Endothelial cell of umbilical vein (primary cell): Measurements from ENCODE around the gene GTF2H1. TPM values are rescaled to one million over a fixed set of nuclear protein-coding genes. Genes with fewer than 3 reads are reported as not detected.

Experiments
- BruUV-seq: library from RNA; stranded (reverse); fragments of 400-500 nt; replicated peaks from 2 replicates; lab custom pipeline; 2021; lab: Mats Ljungman, UMichigan
- CTCF ChIA-PET: fragments of 300-600, 350-600 bp; sonication (Branson Sonifier 250); formaldehyde crosslinking; loops from one replicate; lab custom pipeline; 2021; ENCODE audit warnings: antibody characterized with exemption, inconsistent platforms; lab: Charles Lee
- POLR2A ChIA-PET: fragments of 300-600, 350-600 bp; sonication (Branson Sonifier 250); formaldehyde crosslinking; loops from one replicate; lab custom pipeline; 2021; ENCODE audit warnings: antibody characterized with exemption, inconsistent platforms; lab: Charles Lee
- DNase-seq: peaks from one replicate; pipeline ENCODE4 v3.0.0-alpha.2; 2011; ENCODE audit warnings: low read depth, low spot score
- FAIRE-seq: peaks from 2 replicates; lab custom pipeline; 2011; peaks lifted over from hg19 to GRCh38; lab: Jason Lieb, UNC
- H2AFZ ChIP-seq: 2 replicates; pipeline ENCODE4 v1.6.0; 2012; ENCODE audit warnings: low read depth, low read length, control low read depth, inconsistent platforms
- H3K27ac ChIP-seq: 2 replicates; pipeline ENCODE4 v1.5.1; 2011; ENCODE audit warnings: low read depth, mild to moderate bottlenecking, control low read depth, low read length, moderate library complexity; ENCODE audit not compliant: insufficient read depth
- H3K27me3 ChIP-seq, 2 experiments: 2 replicates each; pipeline versions ENCODE4 v1.6.0 to v1.6.1; 2011; ENCODE audit warnings: low read length in 2 of 2, mixed read lengths in 1 of 2; ENCODE audit not compliant: control insufficient read depth in 2 of 2, insufficient read depth in 2 of 2
- H3K36me3 ChIP-seq, 2 experiments: 2 replicates in 1 of 2; 3 replicates in 1 of 2; pipeline ENCODE4 v1.5.1; 2011; ENCODE audit warnings: low read length in 2 of 2, mild to moderate bottlenecking in 1 of 2, moderate library complexity in 1 of 2; ENCODE audit not compliant: control insufficient read depth in 2 of 2, insufficient read depth in 2 of 2; ENCODE audit errors: extremely low read depth in 1 of 2
- H3K4me1 ChIP-seq: 3 replicates; pipeline ENCODE4 v1.5.1; 2011; ENCODE audit warnings: mild to moderate bottlenecking, low read length; ENCODE audit not compliant: control insufficient read depth, insufficient read depth; ENCODE audit errors: extremely low read depth
- H3K4me2 ChIP-seq: 2 replicates; pipeline ENCODE4 v1.6.1; 2011; ENCODE audit warnings: low read length, control low read depth, mixed read lengths; ENCODE audit not compliant: insufficient read depth
- H3K4me3 ChIP-seq, 3 experiments: fragments of 200-600 bp in 1 of 3; sonication (generic), shearing (Covaris generic) in 1 of 3; replicated peaks in 1 of 3; 2 replicates each; pipeline ENCODE4 v1.5.1; 2011 to 2016; ENCODE audit warnings: control low read depth in 3 of 3, low read length in 3 of 3, mild to moderate bottlenecking in 2 of 3, inconsistent platforms in 1 of 3, low read depth in 1 of 3, moderate library complexity in 1 of 3; ENCODE audit not compliant: insufficient read depth in 1 of 3
- H3K79me2 ChIP-seq: 2 replicates; pipeline ENCODE4 v1.6.0; 2012; ENCODE audit warnings: low read length, inconsistent platforms; ENCODE audit not compliant: control insufficient read depth, insufficient read depth
- H3K9ac ChIP-seq: replicated peaks from 2 replicates; pipeline ENCODE3; 2011; ENCODE audit warnings: low read length, control low read depth; ENCODE audit not compliant: insufficient read depth; ENCODE audit errors: extremely low read depth
- H3K9me1 ChIP-seq: replicated peaks from 3 replicates; pipeline ENCODE4 v1.6.0; 2011; ENCODE audit warnings: mild to moderate bottlenecking, low read length; ENCODE audit not compliant: control insufficient read depth, insufficient read depth; ENCODE audit errors: extremely low read depth
- H3K9me3 ChIP-seq: replicated peaks from 2 replicates; pipeline ENCODE4 v1.5.1; 2012; ENCODE audit warnings: low read length, inconsistent platforms; ENCODE audit not compliant: control insufficient read depth, insufficient read depth
- H4K20me1 ChIP-seq: replicated peaks from 2 replicates; pipeline ENCODE3; 2011; ENCODE audit warnings: mild to moderate bottlenecking, low read length; ENCODE audit not compliant: control insufficient read depth, insufficient read depth; ENCODE audit errors: extremely low read depth
- EZH2 ChIP-seq: IDR thresholded peaks from 2 replicates; pipeline ENCODE4 v1.6.1; 2012; ENCODE audit warnings: borderline replicate concordance, low read depth, mild to moderate bottlenecking, moderate library complexity, low read length, inconsistent platforms; ENCODE audit not compliant: severe bottlenecking
- FOS ChIP-seq: IDR thresholded peaks from 2 replicates; pipeline ENCODE4 v1.6.1; 2011; ENCODE audit warnings: mild to moderate bottlenecking, low read length, moderate library complexity, borderline replicate concordance; ENCODE audit not compliant: insufficient read depth
- GATA2 ChIP-seq: IDR thresholded peaks from 2 replicates; pipeline ENCODE4 v1.7.0; 2011; ENCODE audit warnings: low read depth, mild to moderate bottlenecking, moderate library complexity, mixed read lengths, low read length; ENCODE audit not compliant: insufficient read length, insufficient read depth
- JUN ChIP-seq: IDR thresholded peaks from 2 replicates; pipeline ENCODE4 v1.6.1; 2011; ENCODE audit warnings: borderline replicate concordance, low read depth; ENCODE audit not compliant: insufficient read length, insufficient read depth
- MYC ChIP-seq: IDR thresholded peaks from one replicate; pipeline ENCODE4 v1.6.1; 2011; ENCODE audit warnings: mild to moderate bottlenecking, low read depth, low read length
- POLR2A ChIP-seq: IDR thresholded peaks from 2 replicates; pipeline ENCODE4 v1.6.1; 2012; ENCODE audit warnings: low read depth, mild to moderate bottlenecking, control low read depth, low read length
- POLR2AphosphoS5 ChIP-seq: IDR thresholded peaks from 2 replicates; pipeline ENCODE4 v1.6.1; 2012; ENCODE audit warnings: low read depth, mild to moderate bottlenecking, control low read depth, low read length, moderate library complexity; ENCODE audit not compliant: insufficient read depth
- dilution Hi-C: fragments of 300-500 bp; cut with MboI; formaldehyde crosslinking; loops from one replicate; pipeline ENCODE4 v1.15.0; 2019; ENCODE audit warnings: low sequenced_read_pairs; ENCODE audit not compliant: extremely low pct_ligation_motif_present
- intact Hi-C: fragments of 100-400 bp; cut with micrococcal nuclease; formaldehyde crosslinking; loops from one replicate; pipeline ENCODE4 v1.10.0; 2022
- polyA plus RNA-seq, 4 experiments: library from polyadenylated mRNA; depleted of rRNA in 3 of 4; stranded (reverse) in 3 of 4; unstranded in 1 of 4; fragments of >200 nt; gene quantifications; 2 replicates each; pipeline versions ENCODE4 v1.2.1 to v1.2.3, GENCODE V29; 2011 to 2012; ENCODE audit warnings: missing spikeins in 1 of 4
- total RNA-seq: library from RNA; stranded (reverse); gene quantifications from 2 replicates; pipeline ENCODE4 v1.2.3, GENCODE V29; 2021
- TF ChIP-seq, protein P1 (sequence below), 2 donors: IDR thresholded peaks; 1 replicate in 1 of 2; 2 replicates in 1 of 2; pipeline ENCODE4 v1.5.1; 2011; ENCODE audit warnings: low read length in 2 of 2, mild to moderate bottlenecking in 2 of 2, moderate library complexity in 2 of 2, control low read depth in 1 of 2, inconsistent platforms in 1 of 2, low read depth in 1 of 2; ENCODE audit not compliant: insufficient read depth in 1 of 2; ENCODE audit errors: extremely low read depth in 1 of 2
- TF ChIP-seq, protein P2 (sequence below): IDR thresholded peaks from 2 replicates; pipeline ENCODE4 v1.6.1; 2011; ENCODE audit not compliant: insufficient read depth, insufficient read length

The GTF2H1 gene
- total and polyA plus RNA-seq, 2 donors (not counting 3 experiments of a cell fraction or from before 2014, with no cell fraction given): 15.7 to 47.7 TPM

DNA sequence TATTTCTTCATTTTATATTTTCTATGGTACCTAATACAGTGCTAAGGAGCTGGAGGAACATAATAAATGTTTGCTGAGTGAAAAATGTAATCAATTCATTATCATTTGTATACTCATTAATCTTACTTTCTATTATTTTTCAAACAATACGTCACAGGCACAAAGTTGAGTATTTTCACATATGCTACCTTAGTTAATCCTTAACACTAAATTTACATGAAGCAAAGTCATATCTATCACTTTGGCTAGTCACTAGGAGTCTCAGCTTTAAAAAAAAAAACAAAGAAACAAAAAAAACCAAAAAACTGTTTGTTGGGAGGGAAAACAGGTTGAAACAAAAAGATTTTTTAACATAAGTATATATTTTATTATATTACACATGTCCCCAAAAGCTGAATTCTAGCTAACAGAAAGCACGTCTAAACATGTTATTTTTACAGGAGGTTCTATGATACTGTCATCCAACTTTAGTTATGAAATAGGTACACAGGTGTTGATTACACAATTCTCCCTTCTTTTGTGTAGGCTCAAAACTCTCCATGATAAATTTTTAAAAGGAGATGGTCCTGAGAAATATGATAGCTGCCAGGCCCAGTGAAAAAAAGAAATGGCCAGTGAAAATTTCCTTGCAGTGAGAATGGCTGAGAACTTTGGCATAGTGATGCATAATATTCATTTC, 14.8 kb upstream of the GTF2H1 start:
- H3K9me3 ChIP-seq: no peaks in the 10 kb centered on the region
- H3K36me3 ChIP-seq: peaks cover 0 to 7% of the 10 kb centered on the region in 2 experiments
- BruUV-seq: no TSS peak
- H3K4me3 ChIP-seq: no peak overlapping the region
- H3K27me3 ChIP-seq: no peaks in the 10 kb centered on the region
- H3K4me1 ChIP-seq: no peaks in the 10 kb centered on the region
- dilution Hi-C loops: no loop called here
- CTCF ChIA-PET: interaction anchor here (0.8 to 1.8 kb wide), 2 partner anchors 13 to 64 kb away, joined by 3 to 7 read pairs; no protein-coding TSS in a partner anchor
- POLR2A ChIA-PET: no interaction called here
- H3K79me2 ChIP-seq: peaks cover 1% of the 10 kb centered on the region
- no peaks in the 10 kb centered on the region for H4K20me1 ChIP-seq
- intact Hi-C loops: no loop called here
- H2AFZ ChIP-seq: no peak overlapping the region
- H3K9ac ChIP-seq: no peak overlapping the region
- no peak for FAIRE-seq
- H3K9me1 ChIP-seq: no peaks in the 10 kb centered on the region
- H3K4me2 ChIP-seq: no peak overlapping the region
- no peak for DNase-seq
- TF ChIP-seq JUN (no peak), MYC (no peak), GATA2 (no peak), POLR2AphosphoS5 (no peak), FOS (no peak), EZH2 (no peak), POLR2A (no peak)
- TF ChIP-seq, protein P1, sequence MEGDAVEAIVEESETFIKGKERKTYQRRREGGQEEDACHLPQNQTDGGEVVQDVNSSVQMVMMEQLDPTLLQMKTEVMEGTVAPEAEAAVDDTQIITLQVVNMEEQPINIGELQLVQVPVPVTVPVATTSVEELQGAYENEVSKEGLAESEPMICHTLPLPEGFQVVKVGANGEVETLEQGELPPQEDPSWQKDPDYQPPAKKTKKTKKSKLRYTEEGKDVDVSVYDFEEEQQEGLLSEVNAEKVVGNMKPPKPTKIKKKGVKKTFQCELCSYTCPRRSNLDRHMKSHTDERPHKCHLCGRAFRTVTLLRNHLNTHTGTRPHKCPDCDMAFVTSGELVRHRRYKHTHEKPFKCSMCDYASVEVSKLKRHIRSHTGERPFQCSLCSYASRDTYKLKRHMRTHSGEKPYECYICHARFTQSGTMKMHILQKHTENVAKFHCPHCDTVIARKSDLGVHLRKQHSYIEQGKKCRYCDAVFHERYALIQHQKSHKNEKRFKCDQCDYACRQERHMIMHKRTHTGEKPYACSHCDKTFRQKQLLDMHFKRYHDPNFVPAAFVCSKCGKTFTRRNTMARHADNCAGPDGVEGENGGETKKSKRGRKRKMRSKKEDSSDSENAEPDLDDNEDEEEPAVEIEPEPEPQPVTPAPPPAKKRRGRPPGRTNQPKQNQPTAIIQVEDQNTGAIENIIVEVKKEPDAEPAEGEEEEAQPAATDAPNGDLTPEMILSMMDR (IDR thresholded peaks at IDR 0.05; ENCODE audit: extremely low read depth in 1 of 2, insufficient read depth in 1 of 2, low read depth in 1 of 2, low read length in 2 of 2): no peak
- TF ChIP-seq, protein P2, sequence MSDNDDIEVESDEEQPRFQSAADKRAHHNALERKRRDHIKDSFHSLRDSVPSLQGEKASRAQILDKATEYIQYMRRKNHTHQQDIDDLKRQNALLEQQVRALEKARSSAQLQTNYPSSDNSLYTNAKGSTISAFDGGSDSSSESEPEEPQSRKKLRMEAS: no peak
- no peak overlapping the region for H3K27ac ChIP-seq
